Endothelial cell of hepatic sinusoid (primary cell): ENCODE results near the gene DPP7.

Source experiments
- in situ Hi-C: cut with HindIII; loops from 2 replicates; pipeline ENCODE4 v1.10.0; 2017; ENCODE audit warnings: low sequenced_read_pairs

The DPP7 gene

DNA sequence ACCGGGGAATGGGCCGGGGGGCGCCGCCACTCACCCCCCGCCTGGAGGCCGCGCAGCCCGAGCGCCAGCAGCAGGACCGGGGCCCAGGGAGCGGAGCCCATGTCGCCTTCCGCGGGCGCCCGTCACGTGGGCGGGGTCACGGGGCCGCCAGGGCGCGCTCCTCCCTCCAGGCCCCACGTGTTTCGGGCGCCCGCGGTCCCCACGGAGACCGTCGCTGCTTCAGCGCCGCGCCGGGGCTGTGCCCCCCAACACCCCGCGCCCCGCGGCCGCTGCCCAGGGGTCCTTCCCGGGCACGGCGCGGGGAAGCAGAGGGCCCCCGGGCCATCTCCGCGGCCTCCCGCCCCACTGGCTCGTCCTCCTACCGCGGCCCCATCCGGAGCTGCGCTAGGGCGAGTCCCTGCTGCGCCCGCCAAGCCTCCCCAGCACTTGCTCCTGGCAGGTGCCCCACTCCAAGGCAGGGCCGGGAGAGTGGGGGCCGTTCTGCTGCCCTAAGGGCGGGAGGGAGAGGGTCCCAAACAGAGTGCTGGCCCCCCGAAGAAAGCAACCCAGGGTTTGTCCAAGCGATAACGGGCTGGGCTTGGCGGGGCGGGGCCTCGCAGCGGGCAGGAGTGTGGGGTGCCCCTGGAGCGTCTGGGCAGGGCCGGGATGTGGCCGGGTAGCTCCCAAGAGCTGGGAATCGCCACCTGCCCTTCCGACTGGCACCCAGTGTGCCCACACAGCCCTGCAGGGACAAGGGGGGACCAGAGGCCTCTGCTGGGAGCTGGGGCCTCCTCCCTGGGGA is at the start of gene DPP7:
TSS of gene DPP7 (minus strand) at position 121 of the 781 bp plus-strand sequence. CDS start at position 101, 20 bp downstream.
- in situ Hi-C loops, result no loop called here

DNA sequence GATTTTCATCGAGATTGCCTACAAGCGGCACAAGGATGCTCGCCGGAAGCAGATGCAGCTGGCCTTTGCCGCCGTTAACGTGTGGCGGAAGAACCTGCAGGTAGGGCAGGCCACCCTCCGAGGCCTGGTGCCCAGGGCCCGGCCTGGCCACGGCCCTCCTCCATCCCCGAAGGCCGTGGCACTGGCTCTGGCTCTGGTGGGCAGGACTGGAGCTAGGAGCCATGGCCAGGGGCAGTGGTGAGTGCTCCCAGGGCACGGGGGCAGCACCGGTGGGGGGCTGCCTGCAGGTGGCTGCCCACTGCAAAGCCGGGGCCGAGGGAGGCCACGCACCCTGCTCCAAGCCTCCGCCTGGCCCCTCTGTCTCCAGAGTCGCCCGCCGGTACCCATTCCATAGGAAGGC is 49.3 kb upstream of the DPP7 start:
- in situ Hi-C loops, result loop anchor here (25.0 kb wide), 2 partner anchors 227 to 352 kb away; partner anchors contain the start of genes C8G, FBXW5 and RABL6

- in situ Hi-C loops, result loop anchor here (25.0 kb wide), 2 partner anchors 226 to 351 kb away; partner anchors contain the start of genes C8G, FBXW5 and RABL6
These were observed 48.8 kb upstream of the DPP7 start for GRCh38 chr9:137163365-137163715.

GRCh38 chr9:137162505-137163364 is 48.2 kb upstream of the DPP7 start:
- in situ Hi-C loops, result loop anchor here (25.0 kb wide), 2 partner anchors 225 to 350 kb away; partner anchors contain the start of genes C8G, FBXW5 and RABL6

DNA sequence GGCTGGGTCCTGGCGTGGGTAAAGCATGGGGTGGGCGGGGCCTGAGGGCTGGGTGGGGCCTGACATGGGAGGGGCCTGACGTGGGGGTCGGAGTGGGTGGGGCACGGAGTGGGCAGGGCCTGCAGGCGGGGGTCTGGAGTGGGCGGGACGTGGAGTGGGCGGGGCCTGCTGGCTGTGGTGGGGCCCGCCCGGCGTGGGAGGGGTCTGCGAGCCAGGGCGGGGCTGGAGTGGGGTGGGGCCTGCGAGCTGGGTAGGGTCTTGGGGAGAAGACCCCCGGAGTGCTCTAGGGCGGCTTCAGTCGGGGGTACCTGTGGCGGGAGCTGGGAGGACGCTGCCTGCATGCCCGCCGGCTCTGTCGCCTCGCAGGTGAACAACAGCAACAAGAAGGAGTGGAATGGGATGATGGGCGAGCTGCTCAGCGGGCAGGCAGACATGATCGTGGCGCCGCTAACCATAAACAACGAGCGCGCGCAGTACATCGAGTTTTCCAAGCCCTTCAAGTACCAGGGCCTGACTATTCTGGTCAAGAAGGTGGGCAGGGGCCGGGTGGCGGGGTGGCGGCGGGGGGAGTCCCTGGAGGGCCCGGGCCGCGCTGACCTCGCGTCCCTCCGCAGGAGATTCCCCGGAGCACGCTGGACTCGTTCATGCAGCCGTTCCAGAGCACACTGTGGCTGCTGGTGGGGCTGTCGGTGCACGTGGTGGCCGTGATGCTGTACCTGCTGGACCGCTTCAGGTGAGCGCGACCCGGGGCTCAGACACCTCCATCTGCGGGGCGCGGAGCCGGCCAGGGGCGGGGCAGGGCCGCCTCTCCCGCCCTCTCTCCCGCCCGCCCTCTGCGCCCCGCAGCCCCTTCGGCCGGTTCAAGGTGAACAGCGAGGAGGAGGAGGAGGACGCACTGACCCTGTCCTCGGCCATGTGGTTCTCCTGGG is 47.3 kb upstream of the DPP7 start:
- in situ Hi-C loops, result loop anchor here (25.0 kb wide), 2 partner anchors 225 to 350 kb away; partner anchors contain the start of genes C8G, FBXW5 and RABL6

GRCh38 chr9:137160716-137161557 is 46.4 kb upstream of the DPP7 start:
- in situ Hi-C loops, result loop anchor here (25.0 kb wide), 2 partner anchors 224 to 349 kb away; partner anchors contain the start of genes C8G, FBXW5 and RABL6

GRCh38 chr9:137160054-137160425 is 45.5 kb upstream of the DPP7 start:
- in situ Hi-C loops, result loop anchor here (25.0 kb wide), 2 partner anchors 223 to 348 kb away; partner anchors contain the start of genes C8G, FBXW5 and RABL6

DNA sequence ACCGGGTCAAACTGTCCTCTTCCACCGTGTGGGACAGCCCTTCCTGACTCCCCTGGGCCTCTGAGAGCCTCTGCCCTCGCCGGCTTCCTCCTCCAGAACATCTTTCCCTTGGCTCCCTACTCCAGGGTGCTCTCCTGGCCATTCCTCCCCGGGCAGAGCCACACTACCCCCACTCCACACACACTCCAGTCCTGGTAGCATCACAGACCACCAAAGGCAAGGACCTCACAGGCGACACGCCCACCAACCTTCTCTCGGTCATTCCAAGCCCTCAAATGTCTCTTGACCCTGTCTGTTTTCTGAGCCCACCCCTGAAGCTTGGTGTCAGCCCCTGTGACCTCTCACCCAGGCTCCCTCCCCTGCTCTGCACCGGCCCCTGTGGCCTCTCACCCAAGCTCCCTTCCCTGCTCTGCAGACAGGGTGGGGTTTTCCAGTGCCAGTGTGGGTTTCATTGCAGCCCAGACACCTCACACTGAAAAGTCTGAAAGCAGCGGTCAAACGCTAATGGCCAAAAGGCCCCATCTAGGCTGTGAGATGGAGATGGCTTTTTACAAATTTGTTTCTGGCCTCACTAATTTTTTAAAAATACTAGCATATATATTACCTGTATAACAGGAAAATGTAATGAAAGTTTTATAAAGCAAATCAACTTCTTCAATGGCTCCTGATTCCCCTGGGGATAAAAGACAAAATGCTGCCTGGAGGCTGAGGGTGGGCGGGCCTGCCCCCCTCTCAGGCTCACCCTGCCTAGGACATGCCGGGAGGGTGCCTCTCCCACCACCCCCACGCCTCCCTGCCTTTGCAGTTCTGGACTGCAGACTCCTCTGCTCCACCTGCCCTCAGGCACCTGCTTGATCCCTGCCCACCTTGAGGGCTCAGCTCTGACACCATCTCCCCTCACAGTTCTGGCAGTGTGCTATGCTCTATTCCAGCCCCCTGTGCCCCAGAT is 44.8 kb upstream of the DPP7 start:
- in situ Hi-C loops, result loop anchor here (25.0 kb wide), 2 partner anchors 222 to 347 kb away; partner anchors contain the start of genes C8G, FBXW5 and RABL6

GRCh38 chr9:137158625-137159024 is 44.1 kb upstream of the DPP7 start:
- in situ Hi-C loops, result loop anchor here (25.0 kb wide), 2 partner anchors 221 to 346 kb away; partner anchors contain the start of genes C8G, FBXW5 and RABL6

DNA sequence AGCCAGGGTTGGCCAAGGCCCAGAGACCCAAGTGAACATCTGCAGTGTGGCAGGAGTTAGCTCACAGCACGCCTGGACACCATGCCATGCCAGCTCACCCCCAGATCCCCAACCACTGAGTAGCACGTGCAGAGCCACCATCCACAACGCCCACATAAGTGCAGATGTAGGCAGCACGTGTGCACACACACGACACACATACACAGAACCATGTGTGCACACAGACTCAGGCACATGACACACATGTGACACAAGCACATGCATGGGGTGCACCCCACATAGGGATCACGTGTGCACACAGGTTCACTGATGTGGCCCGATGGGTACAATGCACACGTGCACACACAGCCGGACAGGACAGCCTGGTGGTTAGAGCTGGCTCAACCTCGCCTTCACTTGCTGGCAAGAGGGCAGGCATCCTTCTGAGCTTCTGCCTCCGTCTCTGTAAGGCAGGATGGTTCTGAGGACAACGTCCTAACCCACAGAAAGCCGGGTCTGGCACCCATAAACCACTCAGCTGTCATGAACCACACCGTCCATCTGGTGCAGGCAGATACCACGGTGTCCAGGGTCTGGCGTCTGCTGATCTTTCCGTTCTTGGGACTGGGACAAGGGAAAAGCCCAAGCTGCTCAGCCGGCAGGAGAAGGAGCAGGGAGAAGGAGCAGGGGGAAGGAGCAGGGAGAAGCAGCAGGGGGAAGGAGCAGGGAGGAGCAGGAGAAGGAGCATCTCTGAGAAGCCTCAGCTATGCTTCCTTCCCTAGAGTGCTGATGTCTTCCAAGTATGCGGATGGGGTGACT is 43.3 kb upstream of the DPP7 start:
- in situ Hi-C loops, result loop anchor here (25.0 kb wide), 2 partner anchors 221 to 346 kb away; partner anchors contain the start of genes C8G, FBXW5 and RABL6

DNA sequence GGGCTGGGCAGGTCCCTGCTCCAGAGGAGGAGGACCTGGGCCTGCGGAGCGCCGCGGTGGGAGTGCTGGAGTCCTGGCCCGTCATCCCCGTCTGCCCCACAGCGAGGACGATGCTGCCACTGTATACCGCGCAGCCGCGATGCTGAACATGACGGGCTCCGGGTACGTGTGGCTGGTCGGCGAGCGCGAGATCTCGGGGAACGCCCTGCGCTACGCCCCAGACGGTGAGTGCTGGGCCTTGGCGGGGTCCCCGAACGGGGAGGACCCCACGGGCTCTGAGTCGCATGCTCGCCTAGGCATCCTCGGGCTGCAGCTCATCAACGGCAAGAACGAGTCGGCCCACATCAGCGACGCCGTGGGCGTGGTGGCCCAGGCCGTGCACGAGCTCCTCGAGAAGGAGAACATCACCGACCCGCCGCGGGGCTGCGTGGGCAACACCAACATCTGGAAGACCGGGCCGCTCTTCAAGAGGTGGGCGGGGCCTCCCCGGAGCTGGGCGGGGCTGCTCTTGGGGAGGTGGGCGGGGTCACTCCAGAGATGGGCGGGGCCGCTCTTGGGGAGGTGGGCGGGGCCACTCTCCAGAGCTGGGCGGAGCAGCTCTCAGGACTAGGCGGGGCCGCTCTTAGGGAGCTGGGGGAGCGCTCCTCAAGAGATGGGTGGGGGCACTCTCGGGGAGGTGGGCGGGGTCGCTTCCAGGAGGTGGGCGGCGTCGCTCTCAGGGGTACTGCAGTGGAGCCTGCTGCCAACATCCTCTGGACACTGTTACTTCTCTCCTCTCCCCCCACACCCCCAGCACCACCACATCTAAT is 42.2 kb upstream of the DPP7 start:
- in situ Hi-C loops, result loop anchor here (25.0 kb wide), 2 partner anchors 219 to 344 kb away; partner anchors contain the start of genes C8G, FBXW5 and RABL6

- in situ Hi-C loops, result loop anchor here (25.0 kb wide), 2 partner anchors 216 to 341 kb away; partner anchors contain the start of genes C8G, FBXW5 and RABL6
These were observed 38.4 kb upstream of the DPP7 start for GRCh38 chr9:137152844-137153405.

- in situ Hi-C loops, result loop anchor here (25.0 kb wide), 2 partner anchors 214 to 339 kb away; partner anchors contain the start of genes C8G, FBXW5 and RABL6
These were observed 36.3 kb upstream of the DPP7 start for GRCh38 chr9:137150617-137151457.

- in situ Hi-C loops, result loop anchor here (25.0 kb wide), 2 partner anchors 213 to 338 kb away; partner anchors contain the start of genes C8G, FBXW5 and RABL6
These were observed 35.5 kb upstream of the DPP7 start for GRCh38 chr9:137149942-137150616.
